ENCODE measurements around the gene LIMA1.
A peak's percentile ranks its signal among the peaks of the same experiment; 100 is the strongest.

Gene LIMA1

GRCh38 chr12:50188241-50188781 is 95.0 kb downstream of the LIMA1 start:
- H3K27me3 ChIP-seq (ENCODE audit: control insufficient read depth, insufficient read depth, low read length) = no peaks in the 10 kb centered on the region
- no peak overlapping the region for H3K4me3 ChIP-seq (ENCODE audit: low read length)
- no peaks in the 10 kb centered on the region for H3K9me3 ChIP-seq (ENCODE audit: control insufficient read depth, low read length)
- H3K4me1 ChIP-seq (ENCODE audit: control insufficient read depth, insufficient read depth, low read length) = peaks cover 10% of the 10 kb centered on the region
- H3K36me3 ChIP-seq (ENCODE audit: control insufficient read depth, insufficient read depth, low read length) = peaks cover 5% of the 10 kb centered on the region
- H3K9ac ChIP-seq (ENCODE audit: low read length) = no peak overlapping the region

DNA sequence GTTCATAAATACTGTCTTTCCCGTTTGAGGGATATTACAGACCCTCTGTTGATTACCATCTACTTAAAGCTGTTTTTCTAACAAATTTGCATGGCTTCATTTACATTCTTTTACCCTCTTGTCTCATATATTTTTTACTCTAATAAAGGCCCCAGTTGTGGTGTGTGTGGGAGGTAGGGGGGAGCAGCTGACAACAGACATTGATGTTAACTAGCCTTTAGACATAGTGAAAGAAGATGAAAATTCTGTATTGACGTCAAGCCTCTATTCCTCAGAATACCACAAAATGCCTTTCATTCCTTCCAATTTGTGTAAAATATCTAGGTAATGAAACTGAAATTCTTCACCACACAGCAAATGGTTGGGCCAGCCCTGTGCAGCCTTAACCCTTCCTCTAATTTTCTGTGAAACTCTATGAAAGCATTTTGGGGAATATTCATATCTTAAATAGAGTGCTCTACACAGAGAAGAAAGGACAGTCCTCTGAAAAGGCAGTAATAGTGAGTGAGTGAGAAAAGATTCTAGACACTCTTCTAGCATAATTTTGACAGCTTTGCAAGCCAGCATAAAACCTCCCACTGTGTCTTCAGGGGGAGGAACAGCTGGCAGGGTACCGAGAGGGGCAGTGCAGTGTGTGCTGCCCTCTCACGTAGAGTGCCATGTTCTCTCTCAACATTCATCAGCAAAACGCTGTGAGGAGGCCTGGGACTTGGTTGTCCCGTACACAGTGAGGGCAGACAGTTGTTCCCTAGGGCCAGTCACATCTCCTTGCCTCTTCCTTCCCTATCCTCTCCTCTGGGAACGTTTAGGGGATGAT is 96.0 kb downstream of the LIMA1 start:
- Histone ChIP-seq H3K36me3 (ENCODE audit: control insufficient read depth, insufficient read depth, low read length) (no peaks in the 10 kb centered on the region), H3K27me3 (ENCODE audit: control insufficient read depth, insufficient read depth, low read length) (no peaks in the 10 kb centered on the region), H3K4me3 (ENCODE audit: low read length) (no peak overlapping the region), H3K9me3 (ENCODE audit: control insufficient read depth, low read length) (no peaks in the 10 kb centered on the region), H3K4me1 (ENCODE audit: control insufficient read depth, insufficient read depth, low read length) (peaks cover 10% of the 10 kb centered on the region), H3K9ac (ENCODE audit: low read length) (no peak overlapping the region)

DNA sequence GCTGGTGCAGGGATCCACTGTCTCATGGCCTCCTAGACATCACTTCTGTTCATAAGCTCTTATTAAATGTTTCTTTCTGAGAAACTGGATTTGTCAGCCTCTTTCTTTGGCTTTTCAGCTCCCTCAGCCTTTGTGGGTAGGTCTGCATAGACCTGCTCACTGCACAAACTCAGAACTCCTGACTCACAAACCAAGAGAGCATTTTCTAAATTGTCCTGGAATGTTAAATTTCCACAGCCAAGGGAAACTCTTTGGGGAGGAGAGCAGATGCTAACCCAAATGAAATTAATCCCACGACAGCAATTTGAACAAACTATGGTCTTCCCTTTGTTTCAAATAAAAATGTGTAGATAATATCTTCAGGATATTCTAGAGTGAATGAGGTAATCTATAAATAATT is 96.6 kb downstream of the LIMA1 start:
- Histone ChIP-seq H3K4me1 (ENCODE audit: control insufficient read depth, insufficient read depth, low read length) (peaks cover 10% of the 10 kb centered on the region), H3K4me3 (ENCODE audit: low read length) (no peak overlapping the region), H3K36me3 (ENCODE audit: control insufficient read depth, insufficient read depth, low read length) (no peaks in the 10 kb centered on the region), H3K9ac (ENCODE audit: low read length) (no peak overlapping the region), H3K27me3 (ENCODE audit: control insufficient read depth, insufficient read depth, low read length) (no peaks in the 10 kb centered on the region), H3K9me3 (ENCODE audit: control insufficient read depth, low read length) (no peaks in the 10 kb centered on the region)

GRCh38 chr12:50185970-50186663 is 97.2 kb downstream of the LIMA1 start:
- Histone ChIP-seq H3K4me1 (ENCODE audit: control insufficient read depth, insufficient read depth, low read length) (peaks cover 10% of the 10 kb centered on the region), H3K27me3 (ENCODE audit: control insufficient read depth, insufficient read depth, low read length) (no peaks in the 10 kb centered on the region), H3K9ac (ENCODE audit: low read length) (no peak overlapping the region), H3K36me3 (ENCODE audit: control insufficient read depth, insufficient read depth, low read length) (no peaks in the 10 kb centered on the region), H3K9me3 (ENCODE audit: control insufficient read depth, low read length) (no peaks in the 10 kb centered on the region), H3K4me3 (ENCODE audit: low read length) (no peak overlapping the region)

DNA sequence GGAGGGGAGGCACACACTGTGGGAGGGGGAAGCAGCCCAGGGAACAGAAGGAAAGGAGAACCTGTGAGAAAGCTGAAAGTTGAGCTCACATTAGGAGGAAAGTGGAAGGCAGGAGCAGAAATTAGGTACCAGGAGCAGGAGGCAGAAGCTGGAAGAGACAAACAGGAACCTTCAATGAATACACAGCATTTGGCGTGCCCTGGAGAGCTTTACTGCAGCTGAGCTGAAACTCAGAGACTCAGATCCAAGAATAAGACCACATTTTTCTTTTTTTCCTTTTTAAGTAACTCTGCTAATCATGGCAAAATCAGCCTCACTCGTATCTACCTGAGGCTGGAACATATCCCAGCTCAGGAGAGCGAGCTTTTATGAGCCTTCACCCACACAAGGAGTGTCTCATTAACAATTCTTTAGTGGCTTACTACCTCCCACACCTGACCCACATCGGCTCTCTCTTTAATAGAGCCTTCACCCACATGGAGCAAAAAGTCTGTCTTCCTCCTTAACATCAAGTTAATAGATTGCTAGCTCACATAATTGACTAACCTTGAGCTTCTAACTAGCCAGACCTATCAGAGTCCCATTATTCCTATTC is 97.9 kb downstream of the LIMA1 start:
- H3K27me3 ChIP-seq (ENCODE audit: control insufficient read depth, insufficient read depth, low read length) = no peaks in the 10 kb centered on the region
- H3K36me3 ChIP-seq (ENCODE audit: control insufficient read depth, insufficient read depth, low read length) = no peaks in the 10 kb centered on the region
- peaks cover 10% of the 10 kb centered on the region for H3K4me1 ChIP-seq (ENCODE audit: control insufficient read depth, insufficient read depth, low read length)
- no peaks in the 10 kb centered on the region for H3K9me3 ChIP-seq (ENCODE audit: control insufficient read depth, low read length)
- no peak overlapping the region for H3K9ac ChIP-seq (ENCODE audit: low read length)
- no peak overlapping the region for H3K4me3 ChIP-seq (ENCODE audit: low read length)

DNA sequence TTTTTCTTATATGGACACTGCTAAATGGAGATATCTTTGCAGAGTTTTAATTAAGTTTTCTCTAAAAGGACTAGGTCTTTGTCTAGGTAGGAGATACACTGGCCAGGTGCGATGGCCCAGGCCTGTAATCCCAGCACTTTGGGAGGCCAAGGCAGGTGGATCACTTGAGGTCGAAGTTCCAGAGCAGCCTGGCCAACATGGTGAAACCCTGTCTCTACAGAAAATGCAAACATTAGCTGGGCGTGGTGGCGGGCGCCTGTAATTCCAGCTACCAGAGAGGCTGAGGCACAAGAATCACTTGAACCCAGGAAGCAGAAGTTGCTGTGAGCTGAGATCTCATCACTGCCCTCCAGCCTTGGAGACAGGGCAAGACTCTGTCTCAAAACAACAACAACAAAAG is 99.1 kb downstream of the LIMA1 start:
- Histone ChIP-seq H3K9ac (ENCODE audit: low read length) (no peak overlapping the region), H3K36me3 (ENCODE audit: control insufficient read depth, insufficient read depth, low read length) (no peaks in the 10 kb centered on the region), H3K4me1 (ENCODE audit: control insufficient read depth, insufficient read depth, low read length) (peaks cover 9% of the 10 kb centered on the region), H3K27me3 (ENCODE audit: control insufficient read depth, insufficient read depth, low read length) (no peaks in the 10 kb centered on the region), H3K9me3 (ENCODE audit: control insufficient read depth, low read length) (no peaks in the 10 kb centered on the region), H3K4me3 (ENCODE audit: low read length) (no peak overlapping the region)

DNA sequence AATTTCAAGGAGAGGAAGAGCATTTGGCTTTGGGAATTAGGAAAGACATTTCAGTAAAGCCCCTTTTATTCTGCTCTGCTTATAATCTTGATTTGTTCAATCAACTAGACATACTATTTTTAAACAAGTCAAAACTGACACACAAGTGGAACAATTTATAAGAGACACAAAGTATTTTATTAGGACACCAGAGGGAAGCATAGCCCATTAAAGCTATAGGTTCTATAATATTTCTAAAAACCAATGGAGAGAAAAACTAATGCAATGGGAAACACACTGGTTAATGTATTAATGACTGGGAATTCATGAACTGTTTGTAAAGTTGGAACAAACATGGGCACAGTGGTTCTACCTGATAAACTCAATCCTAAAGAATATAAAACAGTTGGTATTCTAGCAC is 100.9 kb downstream of the LIMA1 start:
- Histone ChIP-seq H3K4me3 (ENCODE audit: low read length) (no peak overlapping the region), H3K4me1 (ENCODE audit: control insufficient read depth, insufficient read depth, low read length) (no peaks in the 10 kb centered on the region), H3K9me3 (ENCODE audit: control insufficient read depth, low read length) (no peaks in the 10 kb centered on the region), H3K27me3 (ENCODE audit: control insufficient read depth, insufficient read depth, low read length) (no peaks in the 10 kb centered on the region), H3K36me3 (ENCODE audit: control insufficient read depth, insufficient read depth, low read length) (peaks cover 4% of the 10 kb centered on the region), H3K9ac (ENCODE audit: low read length) (no peak overlapping the region)

- H3K9me3 ChIP-seq (ENCODE audit: control insufficient read depth, low read length) = no peaks in the 10 kb centered on the region
- peaks cover 6% of the 10 kb centered on the region for H3K36me3 ChIP-seq (ENCODE audit: control insufficient read depth, insufficient read depth, low read length)
- no peaks in the 10 kb centered on the region for H3K4me1 ChIP-seq (ENCODE audit: control insufficient read depth, insufficient read depth, low read length)
- no peak overlapping the region for H3K9ac ChIP-seq (ENCODE audit: low read length)
- H3K27me3 ChIP-seq (ENCODE audit: control insufficient read depth, insufficient read depth, low read length) = no peaks in the 10 kb centered on the region
- H3K4me3 ChIP-seq (ENCODE audit: low read length) = no peak overlapping the region
Measured at GRCh38 chr12:50181691-50182090, 101.6 kb downstream of the LIMA1 start.

- H3K27me3 ChIP-seq (ENCODE audit: control insufficient read depth, insufficient read depth, low read length) = no peaks in the 10 kb centered on the region
- no peak overlapping the region for H3K4me3 ChIP-seq (ENCODE audit: low read length)
- H3K9ac ChIP-seq (ENCODE audit: low read length) = no peak overlapping the region
- H3K36me3 ChIP-seq (ENCODE audit: control insufficient read depth, insufficient read depth, low read length) = peaks cover 6% of the 10 kb centered on the region
- H3K9me3 ChIP-seq (ENCODE audit: control insufficient read depth, low read length) = no peaks in the 10 kb centered on the region
- no peaks in the 10 kb centered on the region for H3K4me1 ChIP-seq (ENCODE audit: control insufficient read depth, insufficient read depth, low read length)
Measured at GRCh38 chr12:50175716-50176026, 107.6 kb downstream of the LIMA1 start.

GRCh38 chr12:50174971-50175715 is 108.2 kb downstream of the LIMA1 start:
- no peaks in the 10 kb centered on the region for H3K4me1 ChIP-seq (ENCODE audit: control insufficient read depth, insufficient read depth, low read length)
- no peak overlapping the region for H3K9ac ChIP-seq (ENCODE audit: low read length)
- H3K4me3 ChIP-seq (ENCODE audit: low read length) = no peak overlapping the region
- peaks cover 6% of the 10 kb centered on the region for H3K36me3 ChIP-seq (ENCODE audit: control insufficient read depth, insufficient read depth, low read length)
- no peaks in the 10 kb centered on the region for H3K9me3 ChIP-seq (ENCODE audit: control insufficient read depth, low read length)
- no peaks in the 10 kb centered on the region for H3K27me3 ChIP-seq (ENCODE audit: control insufficient read depth, insufficient read depth, low read length)

GRCh38 chr12:50167049-50167828 is 116.1 kb downstream of the LIMA1 start, which contains the start of gene CERS5:
Gene CERS5, minus strand, starts transcription at chr12:50167369. Its CDS starts 72 bp downstream, at chr12:50167297.
- H3K36me3 ChIP-seq (ENCODE audit: control insufficient read depth, insufficient read depth, low read length) = no peaks in the 10 kb centered on the region
- H3K9me3 ChIP-seq (ENCODE audit: control insufficient read depth, low read length) = no peaks in the 10 kb centered on the region
- H3K4me3 ChIP-seq (ENCODE audit: low read length) = peak within 1 kb of the TSS; percentile 87
- H3K27me3 ChIP-seq (ENCODE audit: control insufficient read depth, insufficient read depth, low read length) = no peaks in the 10 kb centered on the region
- H3K4me1 ChIP-seq (ENCODE audit: control insufficient read depth, insufficient read depth, low read length) = peaks cover 15% of the 10 kb centered on the region
- peak within 1 kb of the TSS; percentile 91 for H3K9ac ChIP-seq (ENCODE audit: low read length)

Measured in mucosa of stomach (tissue), 1 donor.